ENCODE measurements around the gene TDRD6. TPM values are rescaled to one million over a fixed set of nuclear protein-coding genes. Genes with fewer than 3 reads are reported as not detected.
A peak's percentile ranks its signal among the peaks of the same experiment; 100 is the strongest.

TDRD6 gene
- total and polyA plus RNA-seq, 4 donors, result 0.44 to 3.8 (median 2.3) TPM

DNA sequence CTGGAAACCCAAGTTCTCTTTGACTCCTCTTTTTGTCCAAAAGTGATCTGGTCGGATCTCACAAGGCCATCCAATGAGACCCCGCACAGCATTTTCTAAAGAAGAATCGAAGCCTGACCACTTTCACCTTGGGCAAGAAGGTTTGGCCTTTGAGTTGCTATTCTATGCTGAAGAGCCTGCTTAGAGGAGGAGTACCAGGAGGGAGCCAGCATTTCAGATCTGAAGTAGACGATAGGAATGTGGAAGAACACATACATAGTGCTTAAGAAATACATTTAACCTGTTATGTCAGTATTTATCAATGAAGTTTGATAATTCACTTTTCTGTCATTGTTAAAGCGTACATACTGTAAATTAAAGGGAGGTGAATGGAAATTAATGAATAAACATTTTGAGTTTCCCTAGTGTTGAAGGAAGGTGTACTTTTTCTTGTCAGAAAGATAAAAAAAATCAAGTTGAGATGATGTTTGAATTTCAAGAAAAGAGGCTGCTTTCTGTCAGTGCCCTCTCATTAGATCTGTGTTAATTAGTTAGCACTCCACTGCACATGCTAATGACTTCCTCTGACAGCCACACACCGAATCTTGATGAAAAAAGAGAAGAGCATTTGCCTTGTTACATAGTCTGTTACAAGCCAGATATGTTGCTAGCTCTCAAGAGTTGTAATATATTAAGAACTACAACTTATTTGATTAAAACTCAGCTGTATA lies 10.9 kb upstream of the TDRD6 start:
- Histone ChIP-seq H3K4me3 (ENCODE audit: low read depth, low read length) (no peak overlapping the region), H3K27me3 (ENCODE audit: control insufficient read depth, insufficient read depth, low read length) (no peaks in the 10 kb centered on the region), H3K36me3 (ENCODE audit: control insufficient read depth, insufficient read depth, low read length) (no peaks in the 10 kb centered on the region)

DNA sequence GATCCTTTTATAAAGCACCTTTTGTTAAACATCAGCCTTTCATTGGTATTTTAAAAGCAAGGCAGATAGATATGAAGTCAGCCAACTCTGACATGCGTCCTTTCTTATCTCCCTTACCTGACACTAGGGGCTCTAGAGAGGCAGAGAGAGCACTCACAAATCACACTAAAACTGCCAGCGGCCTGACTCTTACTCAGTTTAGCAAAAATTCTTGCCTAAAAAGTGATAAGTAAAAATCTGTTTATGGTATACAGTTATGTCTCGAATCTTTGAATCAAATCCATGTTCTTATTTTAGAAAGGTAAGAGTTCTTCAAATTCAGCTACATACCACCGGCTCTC lies 10.4 kb upstream of the TDRD6 start:
- H3K4me3 ChIP-seq (ENCODE audit: low read depth, low read length), result no peak overlapping the region
- no peaks in the 10 kb centered on the region for H3K27me3 ChIP-seq (ENCODE audit: control insufficient read depth, insufficient read depth, low read length)
- no CpG with 5 or more reads among the region's 4 CpGs for WGBS (ENCODE audit: insufficient coverage)
- DNase-seq (ENCODE audit: low read depth in 4 of 6, low spot score in 6 of 6), result peak in 2 of 6 donors; percentile 26 to 45
- no peak overlapping the region for H3K27ac ChIP-seq (ENCODE audit: low read depth, low read length)
- no peaks in the 10 kb centered on the region for H3K4me1 ChIP-seq (ENCODE audit: control insufficient read depth, insufficient read depth, low read length)
- no peaks in the 10 kb centered on the region for H3K36me3 ChIP-seq (ENCODE audit: control insufficient read depth, insufficient read depth, low read length)
- H3K9me3 ChIP-seq (ENCODE audit: control insufficient read depth, insufficient read depth, low read length), result no peaks in the 10 kb centered on the region

More for the DNA sequence above, 10.9 kb upstream of the TDRD6 start:
- WGBS (ENCODE audit: insufficient coverage), result 100% methylated on average over 3 of the region's 6 CpGs
- peak in 2 of 6 donors; percentile 18 to 37 for DNase-seq (ENCODE audit: low read depth in 4 of 6, low spot score in 6 of 6)
- H3K27ac ChIP-seq (ENCODE audit: low read depth, low read length), result no peak overlapping the region
- H3K4me1 ChIP-seq (ENCODE audit: control insufficient read depth, insufficient read depth, low read length), result no peaks in the 10 kb centered on the region
- no peaks in the 10 kb centered on the region for H3K9me3 ChIP-seq (ENCODE audit: control insufficient read depth, insufficient read depth, low read length)

- no peak overlapping the region for H3K4me3 ChIP-seq (ENCODE audit: low read depth, low read length)
- peaks cover 12% of the 10 kb centered on the region for H3K36me3 ChIP-seq (ENCODE audit: control insufficient read depth, insufficient read depth, low read length)
- H3K27me3 ChIP-seq (ENCODE audit: control insufficient read depth, insufficient read depth, low read length), result no peaks in the 10 kb centered on the region
- no peak for DNase-seq (ENCODE audit: low read depth in 4 of 6, low spot score in 6 of 6)
- WGBS (ENCODE audit: insufficient coverage), result no CpG with 5 or more reads among the region's 4 CpGs
- no peaks in the 10 kb centered on the region for H3K4me1 ChIP-seq (ENCODE audit: control insufficient read depth, insufficient read depth, low read length)
- H3K27ac ChIP-seq (ENCODE audit: low read depth, low read length), result no peak overlapping the region
- no peaks in the 10 kb centered on the region for H3K9me3 ChIP-seq (ENCODE audit: control insufficient read depth, insufficient read depth, low read length)
Measured at GRCh38 chr6:46684771-46685170, 2.9 kb upstream of the TDRD6 start.

DNA sequence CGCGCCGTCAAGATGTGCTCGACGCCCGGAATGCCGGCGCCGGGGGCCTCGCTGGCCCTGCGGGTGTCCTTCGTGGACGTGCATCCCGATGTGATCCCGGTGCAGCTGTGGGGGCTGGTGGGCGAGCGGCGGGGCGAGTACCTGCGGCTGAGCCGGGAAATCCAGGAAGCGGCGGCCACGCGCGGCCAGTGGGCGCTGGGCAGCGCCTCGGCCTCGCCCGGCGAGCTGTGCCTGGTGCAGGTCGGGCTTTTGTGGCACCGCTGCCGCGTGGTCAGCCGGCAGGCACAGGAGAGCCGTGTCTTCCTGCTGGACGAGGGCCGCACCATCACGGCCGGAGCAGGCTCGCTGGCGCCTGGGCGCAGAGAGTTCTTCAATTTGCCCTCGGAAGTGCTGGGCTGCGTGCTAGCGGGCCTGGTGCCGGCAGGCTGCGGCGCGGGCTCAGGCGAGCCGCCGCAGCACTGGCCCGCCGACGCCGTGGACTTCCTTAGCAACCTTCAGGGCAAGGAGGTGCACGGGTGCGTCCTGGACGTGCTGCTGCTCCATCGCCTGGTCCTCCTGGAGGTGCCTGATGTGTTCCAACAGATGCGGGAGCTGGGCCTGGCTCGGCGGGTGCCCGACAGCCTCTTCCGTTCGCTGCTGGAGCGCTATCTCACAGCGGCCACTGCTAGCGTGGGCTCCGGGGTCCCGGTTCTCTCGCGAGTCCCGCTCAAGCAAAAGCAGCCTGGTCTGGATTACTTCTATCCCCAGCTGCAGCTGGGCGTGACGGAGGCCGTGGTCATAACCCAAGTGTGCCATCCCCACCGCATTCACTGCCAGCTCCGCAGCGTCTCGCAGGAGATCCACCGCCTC lies 656 bp downstream of the TDRD6 start:
- Histone ChIP-seq H3K4me3 (ENCODE audit: low read depth, low read length) (no peak overlapping the region), H3K27ac (ENCODE audit: low read depth, low read length) (no peak overlapping the region), H3K9me3 (ENCODE audit: control insufficient read depth, insufficient read depth, low read length) (no peaks in the 10 kb centered on the region), H3K27me3 (ENCODE audit: control insufficient read depth, insufficient read depth, low read length) (no peaks in the 10 kb centered on the region), H3K36me3 (ENCODE audit: control insufficient read depth, insufficient read depth, low read length) (peaks cover 12% of the 10 kb centered on the region), H3K4me1 (ENCODE audit: control insufficient read depth, insufficient read depth, low read length) (no peaks in the 10 kb centered on the region)
- DNase-seq (ENCODE audit: low read depth in 4 of 6, low spot score in 6 of 6), result no peak
- WGBS (ENCODE audit: insufficient coverage), result 94% methylated on average over 84 of the region's 85 CpGs

GRCh38 chr6:46688966-46689335 lies 1.3 kb downstream of the TDRD6 start:
- no peaks in the 10 kb centered on the region for H3K27me3 ChIP-seq (ENCODE audit: control insufficient read depth, insufficient read depth, low read length)
- 98% methylated on average over 13 of the region's 13 CpGs for WGBS (ENCODE audit: insufficient coverage)
- H3K27ac ChIP-seq (ENCODE audit: low read depth, low read length), result no peak overlapping the region
- no peak for DNase-seq (ENCODE audit: low read depth in 4 of 6, low spot score in 6 of 6)
- H3K4me3 ChIP-seq (ENCODE audit: low read depth, low read length), result no peak overlapping the region
- peaks cover 12% of the 10 kb centered on the region for H3K36me3 ChIP-seq (ENCODE audit: control insufficient read depth, insufficient read depth, low read length)
- no peaks in the 10 kb centered on the region for H3K4me1 ChIP-seq (ENCODE audit: control insufficient read depth, insufficient read depth, low read length)
- no peaks in the 10 kb centered on the region for H3K9me3 ChIP-seq (ENCODE audit: control insufficient read depth, insufficient read depth, low read length)

DNA sequence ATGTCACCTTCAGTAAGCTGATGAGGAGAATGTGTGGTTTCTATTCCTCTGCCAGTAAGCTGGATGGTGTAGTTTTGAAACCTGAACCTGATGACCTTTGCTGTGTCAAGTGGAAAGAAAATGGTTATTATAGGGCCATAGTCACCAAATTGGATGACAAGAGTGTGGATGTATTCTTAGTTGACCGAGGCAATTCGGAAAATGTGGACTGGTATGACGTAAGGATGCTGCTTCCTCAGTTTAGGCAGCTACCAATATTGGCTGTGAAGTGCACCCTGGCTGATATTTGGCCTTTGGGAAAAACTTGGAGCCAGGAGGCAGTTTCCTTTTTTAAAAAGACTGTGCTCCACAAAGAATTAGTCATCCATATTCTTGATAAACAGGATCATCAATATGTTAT lies 2.0 kb downstream of the TDRD6 start:
- H3K9me3 ChIP-seq (ENCODE audit: control insufficient read depth, insufficient read depth, low read length), result no peaks in the 10 kb centered on the region
- no peak overlapping the region for H3K4me3 ChIP-seq (ENCODE audit: low read depth, low read length)
- H3K36me3 ChIP-seq (ENCODE audit: control insufficient read depth, insufficient read depth, low read length), result peaks cover 12% of the 10 kb centered on the region
- DNase-seq (ENCODE audit: low read depth in 4 of 6, low spot score in 6 of 6), result no peak
- no peaks in the 10 kb centered on the region for H3K27me3 ChIP-seq (ENCODE audit: control insufficient read depth, insufficient read depth, low read length)
- no peak overlapping the region for H3K27ac ChIP-seq (ENCODE audit: low read depth, low read length)
- WGBS (ENCODE audit: insufficient coverage), result no CpG with 5 or more reads among the region's 3 CpGs
- H3K4me1 ChIP-seq (ENCODE audit: control insufficient read depth, insufficient read depth, low read length), result no peaks in the 10 kb centered on the region

GRCh38 chr6:46690141-46690755 lies 2.6 kb downstream of the TDRD6 start:
- no peak for DNase-seq (ENCODE audit: low read depth in 4 of 6, low spot score in 6 of 6)

GRCh38 chr6:46690911-46691451 lies 3.3 kb downstream of the TDRD6 start:
- peaks cover 12% of the 10 kb centered on the region for H3K36me3 ChIP-seq (ENCODE audit: control insufficient read depth, insufficient read depth, low read length)
- no peaks in the 10 kb centered on the region for H3K4me1 ChIP-seq (ENCODE audit: control insufficient read depth, insufficient read depth, low read length)
- DNase-seq (ENCODE audit: low read depth in 4 of 6, low spot score in 6 of 6), result no peak
- H3K27me3 ChIP-seq (ENCODE audit: control insufficient read depth, insufficient read depth, low read length), result no peaks in the 10 kb centered on the region
- no peak overlapping the region for H3K4me3 ChIP-seq (ENCODE audit: low read depth, low read length)
- WGBS (ENCODE audit: insufficient coverage), result no CpG with 5 or more reads among the region's 1 CpG
- H3K9me3 ChIP-seq (ENCODE audit: control insufficient read depth, insufficient read depth, low read length), result no peaks in the 10 kb centered on the region
- H3K27ac ChIP-seq (ENCODE audit: low read depth, low read length), result no peak overlapping the region

More at GRCh38 chr6:46690141-46690755, 2.6 kb downstream of the TDRD6 start:
- Histone ChIP-seq H3K4me1 (ENCODE audit: control insufficient read depth, insufficient read depth, low read length) (no peaks in the 10 kb centered on the region), H3K27me3 (ENCODE audit: control insufficient read depth, insufficient read depth, low read length) (no peaks in the 10 kb centered on the region), H3K36me3 (ENCODE audit: control insufficient read depth, insufficient read depth, low read length) (peaks cover 12% of the 10 kb centered on the region), H3K4me3 (ENCODE audit: low read depth, low read length) (no peak overlapping the region), H3K27ac (ENCODE audit: low read depth, low read length) (no peak overlapping the region), H3K9me3 (ENCODE audit: control insufficient read depth, insufficient read depth, low read length) (no peaks in the 10 kb centered on the region)
- no CpG with 5 or more reads among the region's 2 CpGs for WGBS (ENCODE audit: insufficient coverage)

GRCh38 chr6:46699970-46700369 lies 12.3 kb downstream of the TDRD6 start:
- no peaks in the 10 kb centered on the region for H3K27me3 ChIP-seq (ENCODE audit: control insufficient read depth, insufficient read depth, low read length)
- H3K9me3 ChIP-seq (ENCODE audit: control insufficient read depth, insufficient read depth, low read length), result no peaks in the 10 kb centered on the region
- DNase-seq (ENCODE audit: low read depth in 4 of 6, low spot score in 6 of 6), result peak in 1 of 6 donors; percentile 7
- no peak overlapping the region for H3K4me3 ChIP-seq (ENCODE audit: low read depth, low read length)
- H3K4me1 ChIP-seq (ENCODE audit: control insufficient read depth, insufficient read depth, low read length), result no peaks in the 10 kb centered on the region
- no peaks in the 10 kb centered on the region for H3K36me3 ChIP-seq (ENCODE audit: control insufficient read depth, insufficient read depth, low read length)
- no peak overlapping the region for H3K27ac ChIP-seq (ENCODE audit: low read depth, low read length)
- WGBS (ENCODE audit: insufficient coverage), result no CpG with 5 or more reads among the region's 1 CpG
